ENCODE data around the gene ARL6. TPM values are rescaled to one million over a fixed set of nuclear protein-coding genes. Genes with fewer than 3 reads are reported as not detected.

ARL6 gene
- total RNA-seq, 1 experiment from 2014 or later: 12.1 TPM

- no peaks in the 10 kb centered on the region for H3F3A ChIP-seq (ENCODE audit: low read length, unreplicated experiment)
- H3K79me2 ChIP-seq (ENCODE audit: low read length): no peaks in the 10 kb centered on the region
- H3K9me2 ChIP-seq (replicated peaks; ENCODE audit: low read length): no peaks in the 10 kb centered on the region
- no peaks in the 10 kb centered on the region for H3K36me3 ChIP-seq (ENCODE audit: low read depth, low read length)
- TF ChIP-seq EZH2 (IDR thresholded peaks at IDR 0.05; ENCODE audit: low read length, unreplicated experiment): no peak
- H3K27ac ChIP-seq (ENCODE audit: low read length): no peak overlapping the region
- no peaks in the 10 kb centered on the region for H3K9me3 ChIP-seq (ENCODE audit: low read length)
- no peaks in the 10 kb centered on the region for H3K4me1 ChIP-seq (ENCODE audit: insufficient read depth, low read length)
- ATAC-seq (no peak), DNase-seq (no peak)
- H3K27me3 ChIP-seq (ENCODE audit: low read length): no peaks in the 10 kb centered on the region
- no peak overlapping the region for H3K4me3 ChIP-seq (ENCODE audit: low read length)
- ChIA-PET POLR2A (ENCODE audit: unreplicated experiment) (no interaction called here), CTCF (no interaction called here)
- H3K9ac ChIP-seq (ENCODE audit: low read length): no peak overlapping the region
- BruUV-seq (replicated peaks): no TSS peak
- H2AFZ ChIP-seq (ENCODE audit: low read length): no peak overlapping the region
- no peaks in the 10 kb centered on the region for H4K20me1 ChIP-seq (ENCODE audit: low read length)
- intact Hi-C loops (cut with micrococcal nuclease): no loop called here
- no peak overlapping the region for H3K4me2 ChIP-seq (ENCODE audit: low read length)
Measured at GRCh38 chr3:97804471-97804870, 39.9 kb downstream of the ARL6 start.

DNA sequence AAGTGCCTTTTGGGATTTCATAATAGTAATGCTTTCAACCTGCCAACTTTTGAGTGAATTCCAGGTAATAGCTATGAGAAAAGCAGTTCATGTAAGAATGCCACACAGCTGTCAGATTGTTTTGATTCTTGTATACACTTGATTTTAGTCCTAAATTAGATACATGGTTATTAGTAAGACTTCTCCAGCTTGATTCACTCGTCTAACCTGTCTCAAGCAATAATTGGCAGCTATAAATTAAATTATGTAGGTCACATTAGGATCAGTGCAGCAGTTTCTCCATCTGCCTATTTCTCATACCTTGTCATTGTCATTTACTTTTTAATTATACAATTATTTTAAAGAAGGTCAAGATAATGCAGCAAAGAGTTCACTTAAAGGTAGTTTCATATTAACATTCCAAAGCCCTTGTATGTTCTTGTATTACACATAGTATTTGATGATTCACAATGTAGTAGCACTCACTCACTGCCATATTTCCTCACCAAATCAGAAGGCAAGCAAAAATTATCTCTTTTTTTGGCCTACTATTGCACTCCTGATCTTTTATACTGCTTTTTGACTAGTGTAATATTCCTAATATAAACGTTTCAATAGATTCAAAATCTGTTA is 46.3 kb downstream of the ARL6 start:
- Histone ChIP-seq H3K79me2 (ENCODE audit: low read length) (no peaks in the 10 kb centered on the region), H3K36me3 (ENCODE audit: low read depth, low read length) (no peaks in the 10 kb centered on the region), H4K20me1 (ENCODE audit: low read length) (no peaks in the 10 kb centered on the region), H3K4me2 (ENCODE audit: low read length) (peak overlapping the region; percentile 65), H3K4me1 (ENCODE audit: insufficient read depth, low read length) (peaks cover 21% of the 10 kb centered on the region), H3K27ac (ENCODE audit: low read length) (no peak overlapping the region), H3K4me3 (ENCODE audit: low read length) (no peak overlapping the region), H3K9me3 (ENCODE audit: low read length) (no peaks in the 10 kb centered on the region), H2AFZ (ENCODE audit: low read length) (no peak overlapping the region), H3K9ac (ENCODE audit: low read length) (no peak overlapping the region), H3K27me3 (ENCODE audit: low read length) (no peaks in the 10 kb centered on the region), H3K9me2 (replicated peaks; ENCODE audit: low read length) (no peaks in the 10 kb centered on the region), H3F3A (ENCODE audit: low read length, unreplicated experiment) (no peaks in the 10 kb centered on the region)
- intact Hi-C loops (cut with micrococcal nuclease): no loop called here
- POLR2A ChIA-PET (ENCODE audit: unreplicated experiment): interaction anchor here (0.6 kb wide), 1 partner anchor 141 kb away, joined by 3 read pairs; no protein-coding TSS in a partner anchor
- peak; percentile 87 for ATAC-seq
- no TSS peak for BruUV-seq (replicated peaks)
- CTCF ChIA-PET: no interaction called here
- peak; percentile 68 for DNase-seq
- no peak for TF ChIP-seq EZH2 (IDR thresholded peaks at IDR 0.05; ENCODE audit: low read length, unreplicated experiment)
- no peak for TF ChIP-seq EZH2phosphoT487 (IDR thresholded peaks at IDR 0.05; ENCODE audit: borderline replicate concordance, low read length)
- TF ChIP-seq, protein P1, sequence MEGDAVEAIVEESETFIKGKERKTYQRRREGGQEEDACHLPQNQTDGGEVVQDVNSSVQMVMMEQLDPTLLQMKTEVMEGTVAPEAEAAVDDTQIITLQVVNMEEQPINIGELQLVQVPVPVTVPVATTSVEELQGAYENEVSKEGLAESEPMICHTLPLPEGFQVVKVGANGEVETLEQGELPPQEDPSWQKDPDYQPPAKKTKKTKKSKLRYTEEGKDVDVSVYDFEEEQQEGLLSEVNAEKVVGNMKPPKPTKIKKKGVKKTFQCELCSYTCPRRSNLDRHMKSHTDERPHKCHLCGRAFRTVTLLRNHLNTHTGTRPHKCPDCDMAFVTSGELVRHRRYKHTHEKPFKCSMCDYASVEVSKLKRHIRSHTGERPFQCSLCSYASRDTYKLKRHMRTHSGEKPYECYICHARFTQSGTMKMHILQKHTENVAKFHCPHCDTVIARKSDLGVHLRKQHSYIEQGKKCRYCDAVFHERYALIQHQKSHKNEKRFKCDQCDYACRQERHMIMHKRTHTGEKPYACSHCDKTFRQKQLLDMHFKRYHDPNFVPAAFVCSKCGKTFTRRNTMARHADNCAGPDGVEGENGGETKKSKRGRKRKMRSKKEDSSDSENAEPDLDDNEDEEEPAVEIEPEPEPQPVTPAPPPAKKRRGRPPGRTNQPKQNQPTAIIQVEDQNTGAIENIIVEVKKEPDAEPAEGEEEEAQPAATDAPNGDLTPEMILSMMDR (conservative IDR thresholded peaks at IDR 0.05; ENCODE audit: low read depth, low read length): no peak

GRCh38 chr3:97815149-97815917 is 50.8 kb downstream of the ARL6 start:
- no peak overlapping the region for H2AFZ ChIP-seq (ENCODE audit: low read length)
- no peaks in the 10 kb centered on the region for H4K20me1 ChIP-seq (ENCODE audit: low read length)
- CTCF ChIA-PET: interaction anchor here (0.7 kb wide), 1 partner anchor 166 kb away, joined by 3 read pairs; no protein-coding TSS in a partner anchor
- H3K27me3 ChIP-seq (ENCODE audit: low read length): no peaks in the 10 kb centered on the region
- H3K27ac ChIP-seq (ENCODE audit: low read length): no peak overlapping the region
- no peaks in the 10 kb centered on the region for H3F3A ChIP-seq (ENCODE audit: low read length, unreplicated experiment)
- peaks cover 24% of the 10 kb centered on the region for H3K4me1 ChIP-seq (ENCODE audit: insufficient read depth, low read length)
- POLR2A ChIA-PET (ENCODE audit: unreplicated experiment): no interaction called here
- peak; percentile 82 for DNase-seq
- no peaks in the 10 kb centered on the region for H3K9me2 ChIP-seq (replicated peaks; ENCODE audit: low read length)
- peak; percentile 85 for ATAC-seq
- TF ChIP-seq, protein P1 (conservative IDR thresholded peaks at IDR 0.05; ENCODE audit: low read depth, low read length): no peak
- no peak for TF ChIP-seq EZH2 (IDR thresholded peaks at IDR 0.05; ENCODE audit: low read length, unreplicated experiment)
- no peak for TF ChIP-seq EZH2phosphoT487 (IDR thresholded peaks at IDR 0.05; ENCODE audit: borderline replicate concordance, low read length)
- no peaks in the 10 kb centered on the region for H3K36me3 ChIP-seq (ENCODE audit: low read depth, low read length)
- peak overlapping the region; percentile 11; the same call in 1 of the 2 replicates for H3K4me2 ChIP-seq (ENCODE audit: low read length)
- intact Hi-C loops (cut with micrococcal nuclease): no loop called here
- H3K4me3 ChIP-seq (ENCODE audit: low read length): no peak overlapping the region
- H3K79me2 ChIP-seq (ENCODE audit: low read length): no peaks in the 10 kb centered on the region
- H3K9ac ChIP-seq (ENCODE audit: low read length): no peak overlapping the region
- BruUV-seq (replicated peaks): no TSS peak
- H3K9me3 ChIP-seq (ENCODE audit: low read length): no peaks in the 10 kb centered on the region
